ENCODE measurements around the gene PHOX2B. TPM values are rescaled to one million over a fixed set of nuclear protein-coding genes. Genes with fewer than 3 reads are reported as not detected.

The PHOX2B gene
- total and polyA plus RNA-seq, 8 donors, result 0.48 to 2.0 TPM; not detected in 6

DNA sequence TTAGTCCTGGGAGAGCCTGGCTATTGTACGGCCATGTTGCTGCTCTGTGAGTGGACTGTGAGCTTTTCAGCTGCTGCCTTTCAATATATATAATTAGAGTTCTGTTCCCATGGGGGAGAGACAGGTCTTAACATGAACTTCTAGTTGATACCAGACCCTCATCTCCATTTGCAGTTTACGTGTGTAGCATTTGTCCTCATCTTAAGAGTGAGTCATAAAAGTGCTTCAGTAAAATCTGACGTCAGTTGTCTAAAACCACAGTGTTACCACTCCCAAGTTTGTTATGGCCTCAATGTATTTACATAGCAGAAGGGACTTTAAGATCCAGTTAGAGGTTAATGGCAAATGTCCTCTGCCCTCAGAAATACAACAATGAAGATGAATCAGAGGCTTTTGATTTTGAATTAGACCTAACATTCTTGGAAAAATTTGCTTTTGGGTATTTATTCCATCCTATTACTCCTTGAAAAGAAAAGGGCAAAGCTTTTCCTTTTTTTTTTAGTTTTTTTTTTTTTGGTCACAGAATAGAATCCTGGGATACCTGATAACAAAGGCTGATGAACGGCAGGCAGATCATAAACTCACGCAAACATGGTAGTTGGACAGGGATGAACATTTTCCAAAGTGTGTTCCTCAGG lies 38.6 kb downstream of the PHOX2B start:
- Histone ChIP-seq H3K27ac (no peak overlapping the region), H3K27me3 (no peaks in the 10 kb centered on the region), H3K9me3 (peaks cover 0 to 5% (median 0%) of the 10 kb centered on the region in 4 donors), H3K36me3 (no peaks in the 10 kb centered on the region), H3K4me1 (no peaks in the 10 kb centered on the region), H3K4me3 (no peak overlapping the region)
- 36 to 46% (median 43%) methylated on average over 5 of the region's 5 CpGs for WGBS, 5 donors
- TF ChIP-seq CTCF (IDR thresholded peaks at IDR 0.05), result no peak
- intact Hi-C loops (cut with DNase I; ENCODE audit: low total_unique reads), result no loop called here
- DNase-seq, result peak in 1 of 2 donors; percentile 34

DNA sequence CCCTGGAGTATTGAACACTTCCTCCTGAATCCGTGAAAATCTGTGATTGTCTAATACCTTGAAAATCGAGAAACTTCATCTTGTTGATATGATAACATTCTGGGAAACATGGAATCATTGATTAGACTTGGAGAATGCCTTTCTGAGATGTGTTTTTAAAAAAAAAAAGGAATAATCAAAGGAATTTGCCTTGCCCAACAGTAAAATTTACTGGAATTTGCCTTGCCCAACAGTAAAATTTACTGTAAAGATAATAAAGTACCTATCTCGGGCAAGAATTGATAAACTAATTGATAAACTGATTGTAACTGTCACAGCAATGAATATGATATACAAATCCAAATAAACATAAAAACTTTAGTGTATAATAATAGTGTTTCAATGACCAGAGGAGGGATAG lies 44.7 kb downstream of the PHOX2B start:
- 50 to 64% (median 57%) methylated on average over 3 of the region's 3 CpGs for WGBS, 5 donors
- no peaks in the 10 kb centered on the region for H3K9me3 ChIP-seq
- no peaks in the 10 kb centered on the region for H3K36me3 ChIP-seq

GRCh38 chr4:41702770-41703169 lies 45.8 kb downstream of the PHOX2B start:
- Histone ChIP-seq H3K27ac (no peak overlapping the region), H3K4me1 (no peaks in the 10 kb centered on the region), H3K9me3 (no peaks in the 10 kb centered on the region), H3K27me3 (peaks cover 0 to 9% (median 3%) of the 10 kb centered on the region in 3 donors), H3K36me3 (peaks cover 0 to 6% (median 2%) of the 10 kb centered on the region in 4 donors), H3K4me3 (no peak overlapping the region)
- TF ChIP-seq POLR2AphosphoS5 (IDR thresholded peaks at IDR 0.05) (no peak), EP300 (IDR thresholded peaks at IDR 0.05) (no peak), POLR2A (IDR thresholded peaks at IDR 0.05) (no peak), CTCF (IDR thresholded peaks at IDR 0.05) (no peak)
- DNase-seq, result no peak
- intact Hi-C loops (cut with DNase I; ENCODE audit: low total_unique reads), result no loop called here
- WGBS, 5 donors, result 69 to 84% (median 81%) methylated on average over 4 of the region's 4 CpGs

More for the DNA sequence above, 44.7 kb downstream of the PHOX2B start:
- intact Hi-C loops (cut with DNase I; ENCODE audit: low total_unique reads), result no loop called here
- DNase-seq, result no peak
- H3K4me1 ChIP-seq, result no peaks in the 10 kb centered on the region
- no peak overlapping the region for H3K27ac ChIP-seq
- TF ChIP-seq EP300 (IDR thresholded peaks at IDR 0.05) (no peak), POLR2A (IDR thresholded peaks at IDR 0.05) (no peak), POLR2AphosphoS5 (IDR thresholded peaks at IDR 0.05) (no peak), CTCF (IDR thresholded peaks at IDR 0.05) (no peak)
- H3K27me3 ChIP-seq, result peaks cover 0 to 9% (median 3%) of the 10 kb centered on the region in 3 donors
- no peak overlapping the region for H3K4me3 ChIP-seq

GRCh38 chr4:41701983-41702382 lies 46.5 kb downstream of the PHOX2B start:
- Histone ChIP-seq H3K27ac (no peak overlapping the region), H3K27me3 (peaks cover 0 to 9% (median 3%) of the 10 kb centered on the region in 3 donors), H3K36me3 (peaks cover 0 to 10% (median 4%) of the 10 kb centered on the region in 4 donors), H3K4me3 (no peak overlapping the region), H3K9me3 (no peaks in the 10 kb centered on the region), H3K4me1 (no peaks in the 10 kb centered on the region)
- TF ChIP-seq POLR2A (IDR thresholded peaks at IDR 0.05) (no peak), POLR2AphosphoS5 (IDR thresholded peaks at IDR 0.05) (no peak), EP300 (IDR thresholded peaks at IDR 0.05) (no peak), CTCF (IDR thresholded peaks at IDR 0.05) (no peak)
- intact Hi-C loops (cut with DNase I; ENCODE audit: low total_unique reads), result no loop called here
- WGBS, 5 donors, result 50 to 67% (median 55%) methylated on average over 3 of the region's 3 CpGs
- DNase-seq, result no peak
